Measurements from ENCODE around the gene CCDC174. TPM values are rescaled to one million over a fixed set of nuclear protein-coding genes. Genes with fewer than 3 reads are reported as not detected.

Gene CCDC174
- total and polyA plus RNA-seq, 2 of the 4 experiments (the other 2 are of a cell fraction), result 5.9 to 9.6 TPM

- Histone ChIP-seq H3K18ac (ENCODE audit: low read depth, low read length) (no peak within 1 kb of the TSS), H3K9me1 (ENCODE audit: insufficient read depth, low read length) (peaks cover 4% of the 10 kb centered on the region; the same call in 1 of the 2 replicates), H3K27ac (ENCODE audit: insufficient read depth, low read length) (no peak within 1 kb of the TSS), H3K4me1 (ENCODE audit: control insufficient read depth, insufficient read depth, low read length) (no peaks in the 10 kb centered on the region), H4K91ac (ENCODE audit: insufficient read depth, low read depth, low read length) (no peak within 1 kb of the TSS), H2AFZ (replicated peaks; ENCODE audit: low read length, poor library complexity) (no peak within 1 kb of the TSS), H3K36me3 (ENCODE audit: control insufficient read depth, insufficient read depth, low read length) (peaks cover 17% of the 10 kb centered on the region), H3K4me3 (ENCODE audit: insufficient read depth, low read depth, low read length) (no peak within 1 kb of the TSS), H3K4me2 (ENCODE audit: low read depth, low read length) (no peak within 1 kb of the TSS), H2BK120ac (ENCODE audit: low read depth, low read length) (no peak within 1 kb of the TSS), H2BK20ac (ENCODE audit: low read depth, low read length) (no peak within 1 kb of the TSS), H3K79me1 (ENCODE audit: low read depth in 1 of 2, low read length in 2 of 2) (no peaks in the 10 kb centered on the region), H3K56ac (ENCODE audit: extremely low read depth, insufficient read depth, low read length) (no peak within 1 kb of the TSS), H4K20me1 (ENCODE audit: insufficient read depth, low read length) (no peaks in the 10 kb centered on the region), H3K27me3 (ENCODE audit: control insufficient read depth, insufficient read depth, low read length) (no peaks in the 10 kb centered on the region), H2BK15ac (ENCODE audit: low read depth, low read length) (no peak within 1 kb of the TSS), H3K4ac (ENCODE audit: low read depth, low read length) (no peak within 1 kb of the TSS), H3K14ac (replicated peaks; ENCODE audit: low read depth, low read length) (no peak within 1 kb of the TSS), H2AK5ac (ENCODE audit: low read depth, low read length) (no peak within 1 kb of the TSS), H3K9me3 (ENCODE audit: control insufficient read depth, insufficient read depth, low read length) (no peaks in the 10 kb centered on the region; the same call in 1 of the 2 replicates), H4K5ac (ENCODE audit: low read depth, low read length) (no peak within 1 kb of the TSS), H3K23ac (ENCODE audit: low read depth, low read length) (no peak within 1 kb of the TSS), H4K8ac (ENCODE audit: low read depth in 2 of 2, low read length in 2 of 2) (no peak within 1 kb of the TSS), H3K9ac (ENCODE audit: low read depth, low read length) (no peak within 1 kb of the TSS), H2BK5ac (ENCODE audit: low read depth, low read length, poor library complexity, severe bottlenecking) (no peak within 1 kb of the TSS), H2AK9ac (replicated peaks; ENCODE audit: low read depth, low read length, poor library complexity) (no peak within 1 kb of the TSS)
- dilution Hi-C loops (cut with HindIII; ENCODE audit: low sequenced_read_pairs, unreplicated experiment) (no loop called here), in situ Hi-C loops (cut with MboI; ENCODE audit: low sequenced_read_pairs) (loop anchor here (5.0 to 25.0 kb wide), 2 partner anchors 247 to 362 kb away; no protein-coding TSS in a partner anchor), intact Hi-C loops (cut with micrococcal nuclease) (loop anchor here (5.0 kb wide), 1 partner anchor 1018 kb away; no protein-coding TSS in a partner anchor)
- ChIA-PET POLR2A (ENCODE audit: unreplicated experiment) (no interaction called here), CTCF (interaction anchor here (2.0 to 5.5 kb wide), 2 partner anchors 106 to 246 kb away, joined by 13 to 30 read pairs; no protein-coding TSS in a partner anchor)
- BruUV-seq (replicated peaks), result no TSS peak
- TF ChIP-seq RAD21 (IDR thresholded peaks at IDR 0.05; ENCODE audit: low read length) (no peak), CEBPB (IDR thresholded peaks at IDR 0.05; ENCODE audit: low read depth, low read length) (no peak), BHLHE40 (IDR thresholded peaks at IDR 0.05; ENCODE audit: low read depth, low read length) (no peak), RCOR1 (IDR thresholded peaks at IDR 0.05; ENCODE audit: insufficient replicate concordance, low read length) (no peak), MXI1 (IDR thresholded peaks at IDR 0.05; ENCODE audit: borderline replicate concordance, low read depth, low read length) (no peak), CTCF (conservative IDR thresholded peaks at IDR 0.05; ENCODE audit: low read depth, low read length) (no peak), POLR2A (IDR thresholded peaks at IDR 0.05; ENCODE audit: low read depth, low read length) (no peak), RFX5 (IDR thresholded peaks at IDR 0.05; ENCODE audit: low read depth, low read length) (no peak), NFE2L2 (IDR thresholded peaks at IDR 0.05; ENCODE audit: low read depth, low read length) (no peak), FOS (IDR thresholded peaks at IDR 0.05; ENCODE audit: low read depth, low read length) (no peak), USF2 (IDR thresholded peaks at IDR 0.05; ENCODE audit: low read depth, low read length) (no peak), MAFK (IDR thresholded peaks at IDR 0.05; ENCODE audit: low read depth, low read length) (no peak), SMC3 (IDR thresholded peaks at IDR 0.05; ENCODE audit: low read depth, low read length) (no peak), ELK1 (IDR thresholded peaks at IDR 0.05; ENCODE audit: borderline replicate concordance, low read depth, low read length) (no peak), MAZ (IDR thresholded peaks at IDR 0.05; ENCODE audit: borderline replicate concordance, low read depth, low read length) (no peak), CHD1 (IDR thresholded peaks at IDR 0.05; ENCODE audit: low read depth, low read length) (no peak)
- no peak for DNase-seq
- no peak for ATAC-seq (ENCODE audit: low read depth)
- WGBS, 2 experiments (ENCODE audit: extremely low coverage in 2 of 2, insufficient read length in 1 of 2), result no CpG with 5 or more reads among the region's 7 CpGs
Observed at GRCh38 chr3:14674841-14675240, 23.3 kb downstream of the CCDC174 start, which contains the start of gene C3orf20. Gene C3orf20 (plus strand): TSS chr3:14675141. CDS start chr3:14682714, 7,573 bp downstream.

Data from IMR-90 (cell line).